Caco-2 (cell line): ENCODE results near the gene MAPK8IP3. TPM values are rescaled to one million over a fixed set of nuclear protein-coding genes. Genes with fewer than 3 reads are reported as not detected.

ENCODE experiments used
- BruUV-seq: library from RNA; stranded (reverse); fragments of 400-500 nt; replicated peaks from 2 replicates; lab custom pipeline; 2021; lab: Mats Ljungman, UMichigan
- CTCF ChIA-PET: fragments of 300-600 bp; sonication (Branson Sonifier 250); formaldehyde crosslinking; loops from one replicate; lab custom pipeline; 2022; ENCODE audit warnings: antibody characterized with exemption; lab: Charles Lee
- POLR2A ChIA-PET: fragments of 300-600 bp; sonication (Branson Sonifier 250); formaldehyde crosslinking; loops from one replicate; lab custom pipeline; 2022; ENCODE audit warnings: antibody characterized with exemption; lab: Charles Lee
- DNase-seq, 2 experiments: peaks; one replicate each; pipeline versions ENCODE4 v3.0.0 to v3.0.0-alpha.2; 2020 to 2022
- H3K27me3 ChIP-seq: replicated peaks from 2 replicates; pipeline ENCODE4 v1.6.0; 2011; ENCODE audit warnings: low read length; ENCODE audit not compliant: control insufficient read depth, insufficient read depth
- H3K36me3 ChIP-seq: 2 replicates; pipeline ENCODE4 v1.5.1; 2011; ENCODE audit warnings: low read length; ENCODE audit not compliant: control insufficient read depth, insufficient read depth
- H3K4me1 ChIP-seq: fragments of 250-450 bp; sonication (Bioruptor Pico); 2 replicates; pipeline ENCODE4 v1.5.1; 2020; ENCODE audit warnings: mild to moderate bottlenecking
- H3K4me3 ChIP-seq: 2 replicates; pipeline ENCODE4 v1.5.1; 2011; ENCODE audit warnings: low read depth, mild to moderate bottlenecking, control low read depth, low read length
- H3K9me3 ChIP-seq: fragments of 250-450 bp; sonication (Bioruptor Pico); 2 replicates; pipeline ENCODE4 v1.5.1; 2020; ENCODE audit warnings: mild to moderate bottlenecking, moderate library complexity
- H3K27ac Mint-ChIP-seq: one replicate; pipeline ENCODE4 v1.8.0; 2022; ENCODE audit warnings: mixed read lengths; ENCODE audit not compliant: unreplicated experiment
- H3K27me3 Mint-ChIP-seq: one replicate; pipeline ENCODE4 v1.8.0; 2022; ENCODE audit warnings: mixed read lengths; ENCODE audit not compliant: insufficient read depth, unreplicated experiment
- H3K36me3 Mint-ChIP-seq: one replicate; pipeline ENCODE4 v1.8.0; 2022; ENCODE audit warnings: mild to moderate bottlenecking, mixed read lengths; ENCODE audit not compliant: insufficient read depth, unreplicated experiment
- H3K4me1 Mint-ChIP-seq: one replicate; pipeline ENCODE4 v1.8.0; 2022; ENCODE audit warnings: low read depth, mixed read lengths; ENCODE audit not compliant: unreplicated experiment
- H3K4me3 Mint-ChIP-seq: one replicate; pipeline ENCODE4 v1.8.0; 2022; ENCODE audit warnings: mild to moderate bottlenecking, moderate library complexity, mixed read lengths; ENCODE audit not compliant: unreplicated experiment
- H3K9me3 Mint-ChIP-seq: one replicate; pipeline ENCODE4 v1.8.0; 2022; ENCODE audit warnings: mixed read lengths; ENCODE audit not compliant: unreplicated experiment
- intact Hi-C: fragments of 100-400 bp; cut with micrococcal nuclease; formaldehyde crosslinking; loops from one replicate; pipeline ENCODE4 v1.10.0; 2022; ENCODE audit not compliant: unreplicated experiment
- total RNA-seq: library from RNA; stranded (reverse); gene quantifications from 2 replicates; pipeline ENCODE4 v1.2.3, GENCODE V29; 2022
- TF ChIP-seq, protein P1 (sequence below), 2 experiments: fragments of 200-600 bp in 1 of 2; IDR thresholded peaks; 1 replicate in 1 of 2; 2 replicates in 1 of 2; pipeline versions ENCODE4 v1.5.1 to v1.8.0; 2011 to 2022; ENCODE audit warnings: antibody characterized with exemption in 1 of 2, control low read depth in 1 of 2, inconsistent platforms in 1 of 2, low read depth in 1 of 2, low read length in 1 of 2, mild to moderate bottlenecking in 1 of 2, moderate library complexity in 1 of 2; ENCODE audit not compliant: insufficient read depth in 1 of 2, severe bottlenecking in 1 of 2, unreplicated experiment in 1 of 2

The MAPK8IP3 gene
- total RNA-seq, 1 experiment from 2014 or later: 60.5 TPM

DNA sequence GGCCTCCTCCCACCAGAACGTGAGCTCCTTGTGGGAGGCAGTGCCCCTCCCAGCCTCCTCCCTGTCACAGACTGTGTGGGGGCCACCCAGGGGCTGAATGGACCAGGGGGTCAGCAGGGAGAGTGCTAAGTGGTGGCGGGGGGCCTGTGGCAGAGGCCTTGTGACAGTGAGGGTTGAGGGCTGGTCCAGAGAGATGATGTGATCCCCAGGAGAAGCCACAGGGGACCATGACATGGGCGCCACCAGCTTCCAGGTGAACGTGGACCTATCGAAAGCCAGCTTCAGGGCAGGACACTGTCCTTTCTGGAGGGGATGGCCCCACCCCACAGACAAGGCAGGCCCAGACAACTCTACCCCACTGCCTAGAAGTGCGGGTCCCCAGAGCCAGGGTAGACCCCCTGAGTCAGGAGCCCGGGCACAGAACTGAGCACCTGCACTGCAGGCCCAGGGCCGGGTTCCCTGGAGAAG lies 73.3 kb downstream of the MAPK8IP3 start:
- Histone ChIP-seq H3K36me3 (no peaks in the 10 kb centered on the region), H3K9me3 (no peaks in the 10 kb centered on the region), H3K4me3 (no peak overlapping the region), H3K27me3 (no peaks in the 10 kb centered on the region), H3K4me1 (peaks cover 13% of the 10 kb centered on the region)
- BruUV-seq: no TSS peak
- intact Hi-C loops: no loop called here
- peaks cover 8% of the 10 kb centered on the region for H3K4me1 Mint-ChIP-seq
- CTCF ChIA-PET: no interaction called here
- TF ChIP-seq, protein P1, sequence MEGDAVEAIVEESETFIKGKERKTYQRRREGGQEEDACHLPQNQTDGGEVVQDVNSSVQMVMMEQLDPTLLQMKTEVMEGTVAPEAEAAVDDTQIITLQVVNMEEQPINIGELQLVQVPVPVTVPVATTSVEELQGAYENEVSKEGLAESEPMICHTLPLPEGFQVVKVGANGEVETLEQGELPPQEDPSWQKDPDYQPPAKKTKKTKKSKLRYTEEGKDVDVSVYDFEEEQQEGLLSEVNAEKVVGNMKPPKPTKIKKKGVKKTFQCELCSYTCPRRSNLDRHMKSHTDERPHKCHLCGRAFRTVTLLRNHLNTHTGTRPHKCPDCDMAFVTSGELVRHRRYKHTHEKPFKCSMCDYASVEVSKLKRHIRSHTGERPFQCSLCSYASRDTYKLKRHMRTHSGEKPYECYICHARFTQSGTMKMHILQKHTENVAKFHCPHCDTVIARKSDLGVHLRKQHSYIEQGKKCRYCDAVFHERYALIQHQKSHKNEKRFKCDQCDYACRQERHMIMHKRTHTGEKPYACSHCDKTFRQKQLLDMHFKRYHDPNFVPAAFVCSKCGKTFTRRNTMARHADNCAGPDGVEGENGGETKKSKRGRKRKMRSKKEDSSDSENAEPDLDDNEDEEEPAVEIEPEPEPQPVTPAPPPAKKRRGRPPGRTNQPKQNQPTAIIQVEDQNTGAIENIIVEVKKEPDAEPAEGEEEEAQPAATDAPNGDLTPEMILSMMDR (IDR thresholded peaks at IDR 0.05; ENCODE audit: insufficient read depth in 1 of 2, low read depth in 1 of 2, low read length in 1 of 2, severe bottlenecking in 1 of 2, unreplicated experiment in 1 of 2): no peak
- peak overlapping the region; percentile 54 for H3K4me3 Mint-ChIP-seq
- no peak for DNase-seq
- H3K27me3 Mint-ChIP-seq: no peaks in the 10 kb centered on the region
- H3K27ac Mint-ChIP-seq: peak overlapping the region; percentile 48
- peaks cover 84% of the 10 kb centered on the region for H3K36me3 Mint-ChIP-seq
- POLR2A ChIA-PET: no interaction called here
- H3K9me3 Mint-ChIP-seq: no peaks in the 10 kb centered on the region

GRCh38 chr16:1779741-1780676 lies 74.0 kb downstream of the MAPK8IP3 start:
- H3K9me3 Mint-ChIP-seq: no peaks in the 10 kb centered on the region
- intact Hi-C loops: loop anchor here (5.0 kb wide), 1 partner anchor 42 kb away; no protein-coding TSS in a partner anchor
- Histone ChIP-seq H3K36me3 (0 out of 2 replicates have a peak, but pooled peaks cover under 1% of the 10 kb centered on the region), H3K4me1 (peaks cover 7% of the 10 kb centered on the region), H3K4me3 (no peak overlapping the region), H3K27me3 (no peaks in the 10 kb centered on the region), H3K9me3 (no peaks in the 10 kb centered on the region)
- H3K27me3 Mint-ChIP-seq: no peaks in the 10 kb centered on the region
- H3K27ac Mint-ChIP-seq: peak overlapping the region; percentile 81
- ChIA-PET CTCF (no interaction called here), POLR2A (no interaction called here)
- TF ChIP-seq, protein P1 (IDR thresholded peaks at IDR 0.05; ENCODE audit: insufficient read depth in 1 of 2, low read depth in 1 of 2, low read length in 1 of 2, severe bottlenecking in 1 of 2, unreplicated experiment in 1 of 2): no peak
- H3K4me3 Mint-ChIP-seq: peak overlapping the region; percentile 86
- DNase-seq: no peak
- peaks cover 8% of the 10 kb centered on the region for H3K4me1 Mint-ChIP-seq
- no TSS peak for BruUV-seq
- peaks cover 83% of the 10 kb centered on the region for H3K36me3 Mint-ChIP-seq

DNA sequence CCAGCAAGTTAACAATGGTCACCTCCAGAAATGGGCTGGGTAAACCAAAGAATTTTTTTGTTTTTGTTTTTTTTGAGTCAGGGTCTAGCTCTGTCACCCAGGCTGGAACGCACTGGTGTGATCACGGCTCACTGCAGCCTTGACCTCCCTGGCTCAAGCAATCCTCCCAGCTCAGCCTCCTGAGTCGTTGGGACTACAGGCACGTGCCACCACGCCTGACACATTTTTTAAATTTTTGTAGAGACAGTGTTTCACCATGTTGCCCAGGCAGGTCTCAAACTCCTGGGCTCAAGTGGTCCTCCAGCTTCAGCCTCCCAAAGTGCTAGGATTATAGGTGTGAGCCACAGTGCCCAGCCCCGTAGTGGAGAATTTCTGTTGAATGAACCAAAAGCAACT lies 74.7 kb downstream of the MAPK8IP3 start:
- BruUV-seq: TSS peak; percentile 47
- H3K4me1 ChIP-seq: peaks cover 7% of the 10 kb centered on the region

More for the DNA sequence above, 74.7 kb downstream of the MAPK8IP3 start:
- intact Hi-C loops: loop anchor here (5.0 kb wide), 1 partner anchor 42 kb away; no protein-coding TSS in a partner anchor
- Histone ChIP-seq H3K27me3 (no peaks in the 10 kb centered on the region), H3K9me3 (no peaks in the 10 kb centered on the region), H3K36me3 (peaks cover 2% of the 10 kb centered on the region; the same call in 1 of the 2 replicates), H3K4me3 (no peak overlapping the region)
- TF ChIP-seq, protein P1 (IDR thresholded peaks at IDR 0.05; ENCODE audit: insufficient read depth in 1 of 2, low read depth in 1 of 2, low read length in 1 of 2, severe bottlenecking in 1 of 2, unreplicated experiment in 1 of 2): no peak
- no peak for DNase-seq
- no peaks in the 10 kb centered on the region for H3K27me3 Mint-ChIP-seq
- peak overlapping the region; percentile 81 for H3K27ac Mint-ChIP-seq
- H3K36me3 Mint-ChIP-seq: peaks cover 80% of the 10 kb centered on the region
- POLR2A ChIA-PET: no interaction called here
- peaks cover 8% of the 10 kb centered on the region for H3K4me1 Mint-ChIP-seq
- H3K4me3 Mint-ChIP-seq: peak overlapping the region; percentile 86
- no peaks in the 10 kb centered on the region for H3K9me3 Mint-ChIP-seq
- CTCF ChIA-PET: no interaction called here
